Breast epithelium (tissue), 3 donors: ENCODE results near the gene CDH5.

Source experiments
- CTCF ChIP-seq, 3 donors: fragments of 450-650 bp; IDR thresholded peaks; one replicate each; pipeline ENCODE4 v1.5.1; 2016 to 2017; ENCODE audit warnings: antibody characterized with exemption in 3 of 3, mild to moderate bottlenecking in 3 of 3, moderate library complexity in 3 of 3
- POLR2A ChIP-seq: fragments of 450-650 bp; IDR thresholded peaks from one replicate; pipeline ENCODE4 v1.6.1; 2016; ENCODE audit warnings: antibody characterized with exemption, mild to moderate bottlenecking, moderate library complexity

- TF ChIP-seq CTCF (IDR thresholded peaks at IDR 0.05) (no peak), POLR2A (no peak)
Observed at GRCh38 chr16:66328282-66328681, 38.2 kb upstream of the CDH5 start.
